Small intestine (tissue), 7 donors: Measurements from ENCODE around the gene SARM1. TPM values are rescaled to one million over a fixed set of nuclear protein-coding genes. Genes with fewer than 3 reads are reported as not detected.
A peak's percentile ranks its signal among the peaks of the same experiment; 100 is the strongest.

Experiments
- DNase-seq, 2 donors: peaks; one replicate each; pipeline versions ENCODE4 v3.0.0 to v3.0.0-alpha.2; 2013
- FAIRE-seq: peaks from 2 replicates; lab custom pipeline; 2012; peaks lifted over from hg19 to GRCh38; lab: Jason Lieb, UNC
- H3K27ac ChIP-seq, 3 donors: one replicate each; pipeline ENCODE4 v1.5.1; 2013; ENCODE audit warnings: low read length in 2 of 3, mild to moderate bottlenecking in 2 of 3, control low read depth in 1 of 3, inconsistent platforms in 1 of 3, low read depth in 1 of 3, moderate library complexity in 1 of 3
- H3K27me3 ChIP-seq, 3 donors: one replicate each; pipeline ENCODE4 v1.6.1; 2013; ENCODE audit warnings: low read length in 3 of 3, inconsistent platforms in 1 of 3; ENCODE audit not compliant: control insufficient read depth in 3 of 3, insufficient read depth in 3 of 3
- H3K36me3 ChIP-seq, 3 donors: one replicate each; pipeline ENCODE4 v1.6.1; 2013; ENCODE audit warnings: low read length in 3 of 3, inconsistent platforms in 1 of 3, low read depth in 1 of 3, mild to moderate bottlenecking in 1 of 3, moderate library complexity in 1 of 3; ENCODE audit not compliant: control insufficient read depth in 3 of 3, insufficient read depth in 2 of 3
- H3K4me1 ChIP-seq, 3 donors: one replicate each; pipeline ENCODE4 v1.6.1; 2013; ENCODE audit warnings: low read length in 2 of 3, inconsistent platforms in 1 of 3, low read depth in 1 of 3, mild to moderate bottlenecking in 1 of 3, moderate library complexity in 1 of 3; ENCODE audit not compliant: control insufficient read depth in 3 of 3, insufficient read depth in 2 of 3
- H3K4me3 ChIP-seq, 3 donors: one replicate each; pipeline ENCODE4 v1.5.1; 2013; ENCODE audit warnings: low read length in 3 of 3, control low read depth in 1 of 3, inconsistent platforms in 1 of 3, low read depth in 1 of 3, mild to moderate bottlenecking in 1 of 3, moderate library complexity in 1 of 3
- H3K9me3 ChIP-seq, 2 donors: one replicate each; pipeline ENCODE4 v1.6.1; 2013; ENCODE audit warnings: low read depth in 1 of 2, low read length in 1 of 2; ENCODE audit not compliant: control insufficient read depth in 2 of 2, insufficient read depth in 1 of 2
- WGBS, 3 donors: extraction: QIAGEN DNeasy Blood & Tissue Kit; methylation state at CpG; one replicate each; pipeline ENCODE4 v1.1.7; 2013; 5-methylcytosine and 5-hydroxymethylcytosine counted together
- polyA plus RNA-seq, 4 donors: library from polyadenylated mRNA; stranded (reverse) in 3 of 4; unstranded in 1 of 4; fragments of 200-250 nt in 3 of 4; fragments of 120-200 nt in 1 of 4; gene quantifications; one replicate each; pipeline versions ENCODE4 v1.2.1 to v1.2.3, GENCODE V29; 2013
- donor health status: healthy with polysubstance abuse.
- donor health status: control.
- donor health status: control.
- donor health status: Bipolar disorder and iron deficiency.
- donor health status: healthy.

SARM1 gene
- polyA plus RNA-seq, 4 donors = 8.9 to 19.0 (median 10.9) TPM

GRCh38 chr17:28367641-28368305, 3.7 kb upstream of the SARM1 start:
- no peak for DNase-seq
- H3K36me3 ChIP-seq = peaks cover 0 to 36% (median 5%) of the 10 kb centered on the region in 3 donors
- no peak overlapping the region for H3K27ac ChIP-seq
- peaks cover 0 to 44% (median 7%) of the 10 kb centered on the region in 3 donors for H3K4me1 ChIP-seq
- no peak overlapping the region for H3K4me3 ChIP-seq
- 84 to 89% (median 89%) methylated on average over 21 of the region's 21 CpGs for WGBS, 3 donors
- no peaks in the 10 kb centered on the region for H3K9me3 ChIP-seq
- no peaks in the 10 kb centered on the region for H3K27me3 ChIP-seq
- FAIRE-seq = no peak

GRCh38 chr17:28368306-28368831, 3.1 kb upstream of the SARM1 start:
- peaks cover 0 to 31% (median 4%) of the 10 kb centered on the region in 3 donors for H3K36me3 ChIP-seq
- peaks cover 0 to 48% (median 9%) of the 10 kb centered on the region in 3 donors for H3K4me1 ChIP-seq
- peak; percentile 20 to 48 for DNase-seq
- no peaks in the 10 kb centered on the region for H3K9me3 ChIP-seq
- peaks cover 0 to 5% (median 0%) of the 10 kb centered on the region in 3 donors for H3K27me3 ChIP-seq
- FAIRE-seq = no peak
- 42 to 68% (median 55%) methylated on average over 5 of the region's 5 CpGs for WGBS, 3 donors
- H3K27ac ChIP-seq = no peak overlapping the region
- no peak overlapping the region for H3K4me3 ChIP-seq

- Histone ChIP-seq H3K4me3 (no peak overlapping the region), H3K27ac (no peak overlapping the region), H3K36me3 (peaks cover 0 to 24% (median 4%) of the 10 kb centered on the region in 3 donors), H3K4me1 (peaks cover 0 to 48% (median 9%) of the 10 kb centered on the region in 3 donors), H3K9me3 (no peaks in the 10 kb centered on the region), H3K27me3 (peaks cover 0 to 5% (median 0%) of the 10 kb centered on the region in 3 donors)
- no peak for FAIRE-seq
- 88 to 94% (median 93%) methylated on average over 23 of the region's 23 CpGs for whole genome bisulfite sequencing, 3 donors
- DNase-seq = no peak
Measured at GRCh38 chr17:28368915-28369683, 2.4 kb upstream of the SARM1 start.

GRCh38 chr17:28369684-28370034, 1.8 kb upstream of the SARM1 start:
- no peak overlapping the region for H3K4me3 ChIP-seq
- 42 to 68% (median 63%) methylated on average over 10 of the region's 10 CpGs for WGBS, 3 donors
- H3K27ac ChIP-seq = peak overlapping the region in 1 of 3 donors; percentile 50

GRCh38 chr17:28370035-28370743, 1.3 kb upstream of the SARM1 start, which contains the start of gene VTN:
TSS of gene VTN (minus strand) at chr17:28370307. CDS start at chr17:28370203, 104 bp downstream.
- Histone ChIP-seq H3K4me3 (peak within 1 kb of the TSS in 1 of 3 donors; percentile 6), H3K4me1 (peaks cover 0 to 48% (median 9%) of the 10 kb centered on the region in 3 donors), H3K36me3 (peaks cover 0 to 14% (median 0%) of the 10 kb centered on the region in 3 donors), H3K27ac (peak within 1 kb of the TSS in 2 of 3 donors; percentile 50 to 60), H3K27me3 (peaks cover 0 to 5% (median 0%) of the 10 kb centered on the region in 3 donors), H3K9me3 (no peaks in the 10 kb centered on the region)
- DNase-seq (peak; percentile 65 to 82), FAIRE-seq (no peak)
- 13 to 29% (median 28%) methylated on average over 8 of the region's 8 CpGs for WGBS, 3 donors

More at GRCh38 chr17:28369684-28370034, 1.8 kb upstream of the SARM1 start:
- Histone ChIP-seq H3K9me3 (no peaks in the 10 kb centered on the region), H3K27me3 (peaks cover 0 to 5% (median 0%) of the 10 kb centered on the region in 3 donors), H3K36me3 (peaks cover 0 to 18% (median 0%) of the 10 kb centered on the region in 3 donors), H3K4me1 (peaks cover 0 to 48% (median 9%) of the 10 kb centered on the region in 3 donors)
- DNase-seq (no peak), FAIRE-seq (no peak)

GRCh38 chr17:28370744-28371103, 770 bp upstream of the SARM1 start:
- WGBS, 3 donors = 34 to 60% (median 58%) methylated on average over 1 of the region's 1 CpG
- Histone ChIP-seq H3K27me3 (peaks cover 0 to 5% (median 0%) of the 10 kb centered on the region in 3 donors), H3K27ac (peak overlapping the region in 2 of 3 donors; percentile 47 to 60), H3K4me3 (no peak overlapping the region), H3K4me1 (peaks cover 0 to 48% (median 9%) of the 10 kb centered on the region in 3 donors), H3K9me3 (no peaks in the 10 kb centered on the region), H3K36me3 (peaks cover 0 to 9% (median 0%) of the 10 kb centered on the region in 3 donors)
- DNase-seq = no peak
- FAIRE-seq = no peak

GRCh38 chr17:28372203-28372944, 880 bp downstream of the SARM1 start:
- WGBS, 3 donors = 9 to 15% (median 15%) methylated on average over 39 to 53 of the region's 53 CpGs
- H3K4me1 ChIP-seq = peaks cover 0 to 48% (median 9%) of the 10 kb centered on the region in 3 donors
- no peak for FAIRE-seq

More at GRCh38 chr17:28372203-28372944, 880 bp downstream of the SARM1 start:
- Histone ChIP-seq H3K27ac (peak overlapping the region in 1 of 3 donors; percentile 63), H3K27me3 (peaks cover 0 to 5% (median 0%) of the 10 kb centered on the region in 3 donors), H3K36me3 (peaks cover 0 to 9% (median 0%) of the 10 kb centered on the region in 3 donors), H3K4me3 (peak overlapping the region; percentile 32 to 51 (median 33)), H3K9me3 (no peaks in the 10 kb centered on the region)
- no peak for DNase-seq
